ES-I3 (cell line): ENCODE data around the gene GRK5.

ENCODE experiments used
- H3K36me3 ChIP-seq: 2 replicates; pipeline ENCODE4 v1.6.1; 2013; ENCODE audit warnings: mild to moderate bottlenecking, low read length, control low read depth, moderate library complexity; ENCODE audit not compliant: insufficient read depth
- H3K4me1 ChIP-seq: 2 replicates; pipeline ENCODE4 v1.6.1; 2013; ENCODE audit warnings: mild to moderate bottlenecking, control low read depth, low read length; ENCODE audit not compliant: insufficient read depth
- H3K9ac ChIP-seq: 2 replicates; pipeline ENCODE4 v1.6.1; 2013; ENCODE audit warnings: low read depth, mild to moderate bottlenecking, low read length, moderate library complexity
- H3K9me3 ChIP-seq: 2 replicates; pipeline ENCODE4 v1.6.1; 2013; ENCODE audit warnings: mild to moderate bottlenecking, low read length, moderate library complexity; ENCODE audit not compliant: control insufficient read depth, insufficient read depth

The GRK5 gene

GRCh38 chr10:119183664-119184412 is 23.5 kb upstream of the GRK5 start:
- Histone ChIP-seq H3K36me3 (no peaks in the 10 kb centered on the region), H3K9ac (no peak overlapping the region), H3K4me1 (no peaks in the 10 kb centered on the region), H3K9me3 (no peaks in the 10 kb centered on the region)

- Histone ChIP-seq H3K9ac (no peak overlapping the region), H3K4me1 (no peaks in the 10 kb centered on the region; the same call in 1 of the 2 replicates), H3K9me3 (no peaks in the 10 kb centered on the region), H3K36me3 (no peaks in the 10 kb centered on the region)
These were observed 17.5 kb upstream of the GRK5 start for GRCh38 chr10:119189811-119190282.

- Histone ChIP-seq H3K4me1 (no peaks in the 10 kb centered on the region; the same call in 1 of the 2 replicates), H3K9ac (no peak overlapping the region), H3K36me3 (no peaks in the 10 kb centered on the region), H3K9me3 (no peaks in the 10 kb centered on the region)
These were observed 17.0 kb upstream of the GRK5 start for GRCh38 chr10:119190353-119190752.

- H3K9me3 ChIP-seq = no peaks in the 10 kb centered on the region
- no peak overlapping the region for H3K9ac ChIP-seq
- no peaks in the 10 kb centered on the region; the same call in 1 of the 2 replicates for H3K4me1 ChIP-seq
These were observed 16.2 kb upstream of the GRK5 start for GRCh38 chr10:119190954-119191785.

GRCh38 chr10:119191881-119192280 is 15.5 kb upstream of the GRK5 start:
- Histone ChIP-seq H3K9me3 (no peaks in the 10 kb centered on the region), H3K36me3 (no peaks in the 10 kb centered on the region), H3K4me1 (no peaks in the 10 kb centered on the region; the same call in 1 of the 2 replicates), H3K9ac (no peak overlapping the region)

More at GRCh38 chr10:119190954-119191785, 16.2 kb upstream of the GRK5 start:
- no peaks in the 10 kb centered on the region for H3K36me3 ChIP-seq

GRCh38 chr10:119197921-119198320 is 9.4 kb upstream of the GRK5 start:
- Histone ChIP-seq H3K36me3 (no peaks in the 10 kb centered on the region), H3K9me3 (no peaks in the 10 kb centered on the region), H3K9ac (no peak overlapping the region), H3K4me1 (peaks cover 2% of the 10 kb centered on the region; the same call in 1 of the 2 replicates)

- Histone ChIP-seq H3K9me3 (no peaks in the 10 kb centered on the region), H3K4me1 (peaks cover 7% of the 10 kb centered on the region; the same call in 1 of the 2 replicates), H3K36me3 (no peaks in the 10 kb centered on the region), H3K9ac (no peak overlapping the region)
These were observed 8.9 kb upstream of the GRK5 start for GRCh38 chr10:119198438-119198837.

GRCh38 chr10:119199231-119199992 is 8.0 kb upstream of the GRK5 start:
- Histone ChIP-seq H3K9ac (no peak overlapping the region), H3K9me3 (no peaks in the 10 kb centered on the region), H3K36me3 (no peaks in the 10 kb centered on the region), H3K4me1 (peaks cover 7% of the 10 kb centered on the region; the same call in 1 of the 2 replicates)

- Histone ChIP-seq H3K9me3 (no peaks in the 10 kb centered on the region), H3K36me3 (no peaks in the 10 kb centered on the region), H3K9ac (no peak overlapping the region), H3K4me1 (peaks cover 7% of the 10 kb centered on the region; the same call in 1 of the 2 replicates)
These were observed 6.1 kb upstream of the GRK5 start for GRCh38 chr10:119201233-119201632.

- Histone ChIP-seq H3K9me3 (no peaks in the 10 kb centered on the region), H3K9ac (no peak overlapping the region), H3K36me3 (no peaks in the 10 kb centered on the region), H3K4me1 (peaks cover 7% of the 10 kb centered on the region; the same call in 1 of the 2 replicates)
These were observed 4.4 kb upstream of the GRK5 start for GRCh38 chr10:119203006-119203405.

- Histone ChIP-seq H3K9ac (peak overlapping the region; percentile 80; the same call in 1 of the 2 replicates), H3K9me3 (no peaks in the 10 kb centered on the region), H3K36me3 (no peaks in the 10 kb centered on the region), H3K4me1 (peaks cover 22% of the 10 kb centered on the region)
These were observed 1.3 kb upstream of the GRK5 start for GRCh38 chr10:119205894-119206602.

GRCh38 chr10:119206603-119207365 is 587 bp upstream of the GRK5 start:
- Histone ChIP-seq H3K9ac (peak overlapping the region; percentile 80), H3K36me3 (no peaks in the 10 kb centered on the region), H3K9me3 (no peaks in the 10 kb centered on the region), H3K4me1 (peaks cover 28% of the 10 kb centered on the region)
